ENCODE data around the gene PRR23E. TPM values are rescaled to one million over a fixed set of nuclear protein-coding genes. Genes with fewer than 3 reads are reported as not detected.

The PRR23E gene
- total RNA-seq, 2 donors from 2014 or later: not detected

- intact Hi-C loops (cut with DNase I): no loop called here
- H3K27me3 ChIP-seq: no peaks in the 10 kb centered on the region
- no peaks in the 10 kb centered on the region for H3K36me3 ChIP-seq (replicated peaks in 1 of 2; ENCODE audit: insufficient read depth in 1 of 2, low read depth in 2 of 2)
- no peak overlapping the region for H3K27ac ChIP-seq
- peaks cover 0 to 9% (median 0%) of the 10 kb centered on the region in 3 donors for H3K9me3 ChIP-seq
- no peak for DNase-seq
- H3K4me1 ChIP-seq: no peaks in the 10 kb centered on the region
- H3K4me3 ChIP-seq: no peak overlapping the region
- TF ChIP-seq POLR2A (IDR thresholded peaks at IDR 0.05) (no peak), CTCF (IDR thresholded peaks at IDR 0.05) (no peak)
- 58 to 75% methylated on average over 1 of the region's 1 CpG for WGBS, 2 donors
- ATAC-seq: no peak
These were observed 54.4 kb downstream of the PRR23E start for GRCh38 chr3:127247292-127247691.

Small RNAs within 50 kb of the gene (small RNA-seq; reads per million reads assigned to genes)
- not detected for gene RF00019
- gene RNU6-1047P: not detected

Other genes starting within 250 kb of the PRR23E start
- 10 to 100 TPM; 13.2 to 25.1 TPM for gene PLXNA1, start 210.0 kb upstream of the PRR23E start, total RNA-seq
- gene PRR20G, start 94.9 kb downstream of the PRR23E start, total RNA-seq: not detected